Naive thymus-derived CD4-positive, alpha-beta T cell (primary cell): ENCODE measurements around the gene KCTD7. TPM values are rescaled to one million over a fixed set of nuclear protein-coding genes. Genes with fewer than 3 reads are reported as not detected.
"Not testable (repeated sequence)": the region's sequence is repeated elsewhere in the genome, so short reads cannot be mapped to it uniquely, and the experiment has no call there.

Source experiments
- ATAC-seq: fragments of 150-1000 bp; cut with Tn5 transposase; 2 replicates; pipeline ENCODE4 v1.10.0; 2021; ENCODE audit warnings: mild to moderate bottlenecking, moderate library complexity
- CTCF ChIA-PET: fragments of 350-600 bp; sonication (Branson Sonifier 250); formaldehyde crosslinking; loops from one replicate; lab custom pipeline; 2021; ENCODE audit warnings: antibody characterized with exemption; lab: Charles Lee
- POLR2A ChIA-PET: fragments of 350-600 bp; sonication (Branson Sonifier 250); formaldehyde crosslinking; loops from one replicate; lab custom pipeline; 2021; ENCODE audit warnings: antibody characterized with exemption, inconsistent platforms; lab: Charles Lee
- DNase-seq, 9 donors: peaks; one replicate each; pipeline versions ENCODE4 v3.0.0 to v3.0.0-alpha.2; 2020 to 2022; ENCODE audit warnings: mixed read lengths in 1 of 9
- H3K27ac ChIP-seq: one replicate; pipeline ENCODE4 v1.7.0; 2013; ENCODE audit warnings: mild to moderate bottlenecking, low read depth, low read length, moderate library complexity
- H3K27me3 ChIP-seq, 2 donors: one replicate each; pipeline ENCODE4 v1.7.0; 2013; ENCODE audit warnings: low read length in 2 of 2, mild to moderate bottlenecking in 2 of 2, moderate library complexity in 2 of 2; ENCODE audit not compliant: control insufficient read depth in 2 of 2, insufficient read depth in 2 of 2
- H3K36me3 ChIP-seq, 3 experiments: 1 replicate in 2 of 3; 2 replicates in 1 of 3; pipeline ENCODE4 v1.7.0; 2013; ENCODE audit warnings: low read length in 3 of 3, mild to moderate bottlenecking in 3 of 3, moderate library complexity in 1 of 3; ENCODE audit not compliant: insufficient read depth in 3 of 3, control insufficient read depth in 2 of 3
- H3K4me1 ChIP-seq, 2 donors: one replicate each; pipeline ENCODE4 v1.7.0; 2013; ENCODE audit warnings: low read length in 2 of 2, mild to moderate bottlenecking in 2 of 2, moderate library complexity in 1 of 2; ENCODE audit not compliant: control insufficient read depth in 2 of 2, insufficient read depth in 2 of 2
- H3K4me3 ChIP-seq: 2 replicates; pipeline ENCODE4 v1.7.0; 2013; ENCODE audit warnings: mild to moderate bottlenecking, low read length
- H3K9me3 ChIP-seq, 3 experiments: 1 replicate in 2 of 3; 2 replicates in 1 of 3; pipeline ENCODE4 v1.7.0; 2013; ENCODE audit warnings: low read length in 3 of 3; ENCODE audit not compliant: control insufficient read depth in 2 of 3
- H3K27ac Mint-ChIP-seq, 9 donors: one replicate each; pipeline ENCODE4 v1.8.0; 2020 to 2022; ENCODE audit warnings: mixed read lengths in 9 of 9, mild to moderate bottlenecking in 8 of 9, moderate library complexity in 5 of 9, inconsistent platforms in 2 of 9
- H3K27me3 Mint-ChIP-seq, 5 donors: one replicate each; pipeline ENCODE4 v1.8.0; 2021 to 2022; ENCODE audit warnings: mixed read lengths in 5 of 5, mild to moderate bottlenecking in 1 of 5
- H3K36me3 Mint-ChIP-seq, 5 donors: one replicate each; pipeline ENCODE4 v1.8.0; 2020 to 2022; ENCODE audit warnings: mixed read lengths in 5 of 5, mild to moderate bottlenecking in 3 of 5, inconsistent platforms in 1 of 5
- H3K4me1 Mint-ChIP-seq, 7 donors: one replicate each; pipeline ENCODE4 v1.8.0; 2020 to 2022; ENCODE audit warnings: mixed read lengths in 7 of 7, mild to moderate bottlenecking in 3 of 7, inconsistent platforms in 1 of 7
- H3K4me3 Mint-ChIP-seq, 10 donors: one replicate each; pipeline ENCODE4 v1.8.0; 2020 to 2022; ENCODE audit warnings: mild to moderate bottlenecking in 10 of 10, mixed read lengths in 10 of 10, moderate library complexity in 6 of 10, inconsistent platforms in 2 of 10
- H3K9me3 Mint-ChIP-seq, 11 donors: one replicate each; pipeline ENCODE4 v1.8.0; 2020 to 2022; ENCODE audit warnings: mixed read lengths in 11 of 11, mild to moderate bottlenecking in 4 of 11, inconsistent platforms in 1 of 11, moderate library complexity in 1 of 11
- intact Hi-C, 2 donors: fragments of 100-400 bp; cut with micrococcal nuclease; formaldehyde crosslinking; loops; one replicate each; pipeline ENCODE4 v1.15.1; 2023
- polyA plus RNA-seq, 2 donors: library from polyadenylated mRNA; unstranded; fragments of 300-500 nt; fragmentation: Illumina TruSeq; gene quantifications; one replicate each; pipeline ENCODE4 v1.2.3, GENCODE V29; 2021
- total RNA-seq, 6 experiments: library from RNA in 5 of 6; stranded (reverse) in 5 of 6; gene quantifications; 1 replicate in 5 of 6; 2 replicates in 1 of 6; pipeline ENCODE4 v1.2.3 and lab custom pipeline; 2021 to 2026

The KCTD7 gene
- total and polyA plus RNA-seq, 7 experiments from 2014 or later = 10.4 to 43.6 (median 27.0) TPM

DNA sequence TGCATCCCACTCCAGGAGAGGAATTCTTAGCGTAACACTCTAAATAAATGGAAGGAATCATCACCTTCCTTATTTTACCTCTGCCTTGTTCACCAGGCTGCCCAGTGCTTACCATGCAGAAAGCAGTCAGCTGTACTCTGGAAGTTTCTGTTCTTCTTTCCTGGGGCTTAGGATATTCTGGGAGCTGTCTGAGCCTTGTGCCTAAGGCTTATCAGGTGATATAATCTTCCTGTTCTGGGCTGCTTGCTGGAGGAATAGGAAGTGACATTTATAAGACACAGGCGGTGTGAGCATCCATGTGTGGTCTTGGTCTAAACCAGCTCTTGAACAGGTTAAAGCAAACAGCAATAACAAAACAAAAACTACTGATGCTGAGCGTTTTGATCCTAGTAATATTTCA lies 13.5 kb downstream of the KCTD7 start:
- Histone ChIP-seq H3K36me3 (peaks cover 13 to 71% (median 48%) of the 10 kb centered on the region in 3 experiments), H3K27me3 (no peaks in the 10 kb centered on the region), H3K4me3 (no peak overlapping the region), H3K9me3 (no peaks in the 10 kb centered on the region), H3K27ac (no peak overlapping the region), H3K4me1 (no peaks in the 10 kb centered on the region)
- H3K4me3 Mint-ChIP-seq = no peak overlapping the region
- peaks cover 16 to 50% (median 36%) of the 10 kb centered on the region in 5 donors for H3K36me3 Mint-ChIP-seq
- ATAC-seq = no peak
- no peak for DNase-seq
- no peaks in the 10 kb centered on the region for H3K9me3 Mint-ChIP-seq
- intact Hi-C loops = no loop called here
- no peaks in the 10 kb centered on the region for H3K27me3 Mint-ChIP-seq
- H3K27ac Mint-ChIP-seq = peak overlapping the region in 2 of 9 donors; percentile 18 to 70
- CTCF ChIA-PET = interaction anchor here (0.7 kb wide), 2 partner anchors 39 to 654 kb away, joined by 3 to 4 read pairs; no protein-coding TSS in a partner anchor
- POLR2A ChIA-PET = interaction anchor here (0.7 to 1.1 kb wide), 2 partner anchors 10 to 13 kb away, joined by 3 read pairs; no protein-coding TSS in a partner anchor
- H3K4me1 Mint-ChIP-seq = peaks cover 4 to 17% (median 7%) of the 10 kb centered on the region in 7 donors

GRCh38 chr7:66642932-66643331 lies 14.3 kb downstream of the KCTD7 start:
- DNase-seq (no peak), ATAC-seq (no peak)
- POLR2A ChIA-PET = interaction anchor here (1.1 kb wide), 1 partner anchor 11 kb away, joined by 3 read pairs; no protein-coding TSS in a partner anchor
- CTCF ChIA-PET = interaction anchor here (1.2 kb wide), 1 partner anchor 12 kb away, joined by 4 read pairs; no protein-coding TSS in a partner anchor
- Mint-ChIP-seq H3K27me3 (no peaks in the 10 kb centered on the region), H3K36me3 (peaks cover 16 to 50% (median 36%) of the 10 kb centered on the region in 5 donors), H3K4me3 (no peak overlapping the region), H3K27ac (peak overlapping the region in 4 of 9 donors; percentile 18 to 78 (median 62)), H3K9me3 (no peaks in the 10 kb centered on the region), H3K4me1 (peaks cover 4 to 17% (median 7%) of the 10 kb centered on the region in 7 donors)
- H3K4me3 ChIP-seq = no peak overlapping the region
- no peak overlapping the region for H3K27ac ChIP-seq
- H3K9me3 ChIP-seq = no peaks in the 10 kb centered on the region
- no peaks in the 10 kb centered on the region for H3K27me3 ChIP-seq
- H3K36me3 ChIP-seq = peaks cover 12 to 69% (median 46%) of the 10 kb centered on the region in 3 experiments
- intact Hi-C loops = loop anchor here in 1 of 2 donors (1.0 kb wide), 1 partner anchor 86 kb away; no protein-coding TSS in a partner anchor
- H3K4me1 ChIP-seq = no peaks in the 10 kb centered on the region

GRCh38 chr7:66643395-66643794 lies 14.7 kb downstream of the KCTD7 start:
- peaks cover 7 to 65% (median 42%) of the 10 kb centered on the region in 3 experiments for H3K36me3 ChIP-seq
- intact Hi-C loops = loop anchor here in 1 of 2 donors (1.0 kb wide), 1 partner anchor 86 kb away; no protein-coding TSS in a partner anchor
- Mint-ChIP-seq H3K36me3 (peaks cover 16 to 49% (median 32%) of the 10 kb centered on the region in 5 donors), H3K9me3 (no peaks in the 10 kb centered on the region), H3K4me3 (no peak overlapping the region), H3K4me1 (peaks cover 4 to 17% (median 7%) of the 10 kb centered on the region in 7 donors), H3K27ac (peak overlapping the region in 3 of 9 donors; percentile 18 to 70 (median 67)), H3K27me3 (no peaks in the 10 kb centered on the region)
- H3K27ac ChIP-seq = no peak overlapping the region
- H3K4me1 ChIP-seq = no peaks in the 10 kb centered on the region
- H3K9me3 ChIP-seq = no peaks in the 10 kb centered on the region
- H3K27me3 ChIP-seq = no peaks in the 10 kb centered on the region
- ATAC-seq (no peak), DNase-seq (no peak)
- no peak overlapping the region for H3K4me3 ChIP-seq
- ChIA-PET POLR2A (interaction anchor here (1.1 kb wide), 1 partner anchor 12 kb away, joined by 3 read pairs; no protein-coding TSS in a partner anchor), CTCF (interaction anchor here (0.6 to 1.2 kb wide), 2 partner anchors 11 to 83 kb away, joined by 3 to 4 read pairs; no protein-coding TSS in a partner anchor)

DNA sequence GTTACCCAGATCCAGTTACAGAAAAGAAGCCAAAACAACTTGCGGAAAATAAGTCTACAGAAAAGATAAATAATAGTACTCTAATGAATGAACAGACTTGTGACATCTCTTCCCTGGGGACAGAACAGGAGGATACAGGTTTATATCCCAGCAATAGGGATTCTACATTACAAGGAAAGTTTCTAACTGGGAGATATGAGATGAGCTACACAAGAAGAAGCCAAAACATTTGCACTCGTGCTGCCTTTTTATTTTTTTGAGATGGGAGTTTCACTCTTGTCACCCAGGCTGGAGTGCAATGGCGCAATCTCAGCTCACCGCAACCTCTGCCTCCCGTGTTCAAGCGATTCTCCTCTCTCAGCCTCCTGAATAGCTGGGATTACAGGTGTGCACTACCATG lies 22.3 kb downstream of the KCTD7 start:
- H3K27me3 ChIP-seq, H3K27me3 Mint-ChIP-seq, H3K9me3 ChIP-seq, DNase-seq, H3K9me3 Mint-ChIP-seq, CTCF ChIA-PET, H3K36me3 ChIP-seq, POLR2A ChIA-PET, H3K36me3 Mint-ChIP-seq, ATAC-seq, H3K4me1 ChIP-seq, H3K4me3 ChIP-seq, H3K27ac ChIP-seq: not testable (repeated sequence)
- H3K4me1 Mint-ChIP-seq = peaks cover 16 to 48% (median 31%) of the 10 kb centered on the region in 7 donors
- peak overlapping the region in 3 of 9 donors; percentile 16 to 67 (median 28) for H3K27ac Mint-ChIP-seq
- intact Hi-C loops = loop anchor here (5.0 to 10.0 kb wide), 2 partner anchors 271 to 654 kb away; partner anchors contain the start of gene TMEM248 (in 1 of the 2)
- H3K4me3 Mint-ChIP-seq = peak overlapping the region in 2 of 10 donors; percentile 16 to 45

GRCh38 chr7:66653719-66654274 lies 25.1 kb downstream of the KCTD7 start:
- H3K27me3 Mint-ChIP-seq, H3K27me3 ChIP-seq, DNase-seq, H3K36me3 Mint-ChIP-seq, H3K9me3 ChIP-seq, H3K4me1 ChIP-seq, ATAC-seq, H3K9me3 Mint-ChIP-seq, H3K36me3 ChIP-seq: not testable (repeated sequence)
- Mint-ChIP-seq H3K4me1 (peaks cover 19 to 57% (median 39%) of the 10 kb centered on the region in 7 donors), H3K27ac (peak overlapping the region; percentile 94 to 99 (median 98)), H3K4me3 (peak overlapping the region; percentile 91 to 99 (median 98))
- Histone ChIP-seq H3K4me3 (peak overlapping the region; percentile 94), H3K27ac (peak overlapping the region; percentile 99)
- CTCF ChIA-PET = interaction anchor here (0.9 to 1.2 kb wide), 2 partner anchors 10 to 160 kb away, joined by 3 to 4 read pairs; no protein-coding TSS in a partner anchor
- POLR2A ChIA-PET = interaction anchor here (0.6 to 2.6 kb wide), 12 partner anchors 17 to 207 kb away, joined by 3 to 23 read pairs (median 4); partner anchors contain the start of gene KCTD7
- intact Hi-C loops = loop anchor here (1.0 to 10.0 kb wide), 13 partner anchors 25 to 902 kb away; partner anchors contain the start of genes KCTD7 (in 2 of the 2), RABGEF1 (in 2 of the 2), TYW1 (in 2 of the 2) and GUSB (in 1 of the 2)
